Body of pancreas (tissue), 4 donors: ENCODE measurements around the gene GLTP.

Experiments used
- CTCF ChIP-seq, 7 experiments: fragments of 450-650 bp in 4 of 7; fragments of 200-600 bp in 3 of 7; sonication (generic) in 3 of 7; IDR thresholded peaks; one replicate each; pipeline ENCODE4 v1.5.1; 2016 to 2019; ENCODE audit warnings: antibody characterized with exemption in 7 of 7
- POLR2A ChIP-seq, 3 donors: fragments of 450-650 bp; IDR thresholded peaks; one replicate each; pipeline ENCODE4 v1.6.1; 2016; ENCODE audit warnings: antibody characterized with exemption in 3 of 3, mild to moderate bottlenecking in 2 of 3

- TF ChIP-seq CTCF (IDR thresholded peaks at IDR 0.05) (no peak), POLR2A (IDR thresholded peaks at IDR 0.05) (no peak)
Measured at GRCh38 chr12:109883461-109883860, 3.1 kb upstream of the GLTP start.
